ENCODE measurements around the gene PODN.

DNA sequence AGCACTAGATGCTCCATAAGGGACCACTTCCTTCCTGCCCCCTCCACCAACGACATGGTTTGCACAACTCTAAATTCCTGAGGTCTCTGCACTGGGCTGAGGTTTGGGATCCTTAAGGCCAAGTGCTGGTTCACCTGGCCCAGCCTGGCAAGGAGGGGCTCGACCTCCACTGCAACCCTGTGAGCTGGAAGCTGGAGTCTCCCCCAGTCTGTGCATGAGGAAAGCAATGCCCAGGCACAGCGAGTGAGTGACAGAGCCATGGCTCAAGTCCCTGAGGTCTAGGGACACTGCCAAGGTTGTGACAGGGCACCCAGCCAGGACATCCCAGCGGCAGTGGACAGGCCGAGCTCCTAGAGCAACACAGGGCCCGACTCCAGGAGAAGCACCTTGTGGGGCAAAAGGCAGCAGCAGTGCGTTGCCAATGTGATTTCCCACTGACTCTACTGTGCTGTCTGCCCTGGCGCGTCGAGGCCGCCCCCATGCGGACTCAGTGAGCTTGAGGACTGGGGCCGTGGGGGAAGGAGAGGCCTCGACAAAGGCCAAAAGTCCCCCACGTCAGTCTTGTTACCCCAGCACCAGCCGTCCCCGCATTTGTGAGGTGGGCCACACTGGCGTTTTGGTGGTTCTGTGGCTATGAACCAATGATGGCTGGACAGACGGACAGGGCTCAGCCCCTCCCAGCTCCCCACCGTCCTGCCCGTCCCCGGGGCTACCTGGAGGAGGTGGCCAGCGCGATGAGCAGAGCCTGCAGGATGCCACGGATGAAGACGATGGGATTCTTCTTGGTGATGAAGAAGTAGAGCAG is 30.0 kb downstream of the PODN start:
- TF ChIP-seq CTCF (IDR thresholded peaks at IDR 0.05; ENCODE audit: poor library complexity) (no peak), EZH2phosphoT487 (IDR thresholded peaks at IDR 0.05; ENCODE audit: low read depth, severe bottlenecking, unreplicated experiment) (no peak)

Measured in hepatocyte (in vitro differentiated cells).